22Rv1 (cell line): Measurements from ENCODE around the gene GGT6.

Experiments used
- H3K27ac ChIP-seq: fragments of 450-650 bp; 2 replicates; pipeline ENCODE4 v1.5.1; 2017
- CTCF ChIP-seq: fragments of 450-650 bp; IDR thresholded peaks from 2 replicates; pipeline ENCODE4 v1.5.1; 2017; ENCODE audit warnings: mild to moderate bottlenecking
- ZFX ChIP-seq: fragments of 450-650 bp; IDR thresholded peaks from 2 replicates; pipeline ENCODE4 v1.6.1; 2017; ENCODE audit warnings: antibody characterized with exemption, borderline replicate concordance

Gene GGT6

GRCh38 chr17:4543557-4544026 is 16.8 kb downstream of the GGT6 start:
- no peak overlapping the region for H3K27ac ChIP-seq
- TF ChIP-seq ZFX (no peak), CTCF (no peak)

GRCh38 chr17:4542726-4543191 is 17.6 kb downstream of the GGT6 start:
- no peak for TF ChIP-seq ZFX
- TF ChIP-seq CTCF, result no peak

GRCh38 chr17:4542003-4542725 is 18.2 kb downstream of the GGT6 start:
- no peak overlapping the region for H3K27ac ChIP-seq
- no peak for TF ChIP-seq ZFX
- TF ChIP-seq CTCF, result no peak

More at GRCh38 chr17:4542726-4543191, 17.6 kb downstream of the GGT6 start:
- no peak overlapping the region for H3K27ac ChIP-seq

GRCh38 chr17:4541328-4542002 is 18.9 kb downstream of the GGT6 start:
- TF ChIP-seq ZFX, result no peak
- TF ChIP-seq CTCF, result no peak; the same call in 1 of the 2 replicates
- no peak overlapping the region for H3K27ac ChIP-seq

GRCh38 chr17:4540687-4541327 is 19.6 kb downstream of the GGT6 start:
- no peak for TF ChIP-seq ZFX
- no peak for TF ChIP-seq CTCF
- H3K27ac ChIP-seq, result no peak overlapping the region

GRCh38 chr17:4540224-4540651 is 20.1 kb downstream of the GGT6 start:
- H3K27ac ChIP-seq, result no peak overlapping the region

More at GRCh38 chr17:4540224-4540651, 20.1 kb downstream of the GGT6 start:
- TF ChIP-seq ZFX (no peak), CTCF (peak; percentile 12; the same call in 1 of the 2 replicates)
